KMS-11 (cell line): ENCODE results near the gene SLC40A1.

Experiments used
- H2AFZ ChIP-seq: fragments of 200-600 bp; sonication (generic); 2 replicates; pipeline ENCODE4 v1.6.1; 2016; ENCODE audit warnings: antibody characterized with exemption, mixed run types, low read depth
- H3K27ac ChIP-seq: fragments of 200-600 bp; sonication (generic); 2 replicates; pipeline ENCODE4 v1.6.1; 2016; ENCODE audit warnings: mild to moderate bottlenecking, mixed run types
- H3K27me3 ChIP-seq: fragments of 200-600 bp; sonication (generic); 2 replicates; pipeline ENCODE4 v1.6.1; 2017; ENCODE audit warnings: mild to moderate bottlenecking, low read depth, mixed run types, moderate library complexity; ENCODE audit not compliant: insufficient read depth
- H3K36me3 ChIP-seq: fragments of 200-600 bp; sonication (generic); 2 replicates; pipeline ENCODE4 v1.6.1; 2017; ENCODE audit warnings: mild to moderate bottlenecking, mixed run types; ENCODE audit not compliant: insufficient read depth
- H3K4me1 ChIP-seq: fragments of 200-600 bp; sonication (generic); 2 replicates; pipeline ENCODE4 v1.6.1; 2016; ENCODE audit warnings: mild to moderate bottlenecking, low read depth, mixed run types; ENCODE audit not compliant: poor library complexity, severe bottlenecking
- H3K4me2 ChIP-seq: fragments of 200-600 bp; sonication (generic); 2 replicates; pipeline ENCODE4 v1.7.0; 2016; ENCODE audit warnings: mild to moderate bottlenecking, mixed run types
- H3K4me3 ChIP-seq: fragments of 200-600 bp; sonication (generic); IDR thresholded peaks from 2 replicates; pipeline ENCODE4 v1.6.1; 2017; ENCODE audit warnings: low read depth, low read length, mixed read lengths; ENCODE audit not compliant: insufficient read depth
- H3K79me2 ChIP-seq: fragments of 200-600 bp; sonication (generic); 2 replicates; pipeline ENCODE4 v1.6.1; 2016; ENCODE audit warnings: low read depth, mixed run types; ENCODE audit not compliant: insufficient read depth
- H3K9ac ChIP-seq: fragments of 200-600 bp; sonication (generic); 2 replicates; pipeline ENCODE4 v1.6.1; 2016; ENCODE audit warnings: mild to moderate bottlenecking, mixed run types
- H4K20me1 ChIP-seq: fragments of 200-600 bp; sonication (generic); 2 replicates; pipeline ENCODE4 v1.6.1; 2016; ENCODE audit warnings: mild to moderate bottlenecking, mixed run types; ENCODE audit not compliant: insufficient read depth
- TF ChIP-seq, protein P1 (sequence below): fragments of 200-600 bp; sonication (generic); conservative IDR thresholded peaks from 2 replicates; pipeline ENCODE4 v1.6.1; 2017; ENCODE audit warnings: low read depth, mild to moderate bottlenecking, antibody characterized with exemption, low read length, moderate library complexity, mixed read lengths

Gene SLC40A1

DNA sequence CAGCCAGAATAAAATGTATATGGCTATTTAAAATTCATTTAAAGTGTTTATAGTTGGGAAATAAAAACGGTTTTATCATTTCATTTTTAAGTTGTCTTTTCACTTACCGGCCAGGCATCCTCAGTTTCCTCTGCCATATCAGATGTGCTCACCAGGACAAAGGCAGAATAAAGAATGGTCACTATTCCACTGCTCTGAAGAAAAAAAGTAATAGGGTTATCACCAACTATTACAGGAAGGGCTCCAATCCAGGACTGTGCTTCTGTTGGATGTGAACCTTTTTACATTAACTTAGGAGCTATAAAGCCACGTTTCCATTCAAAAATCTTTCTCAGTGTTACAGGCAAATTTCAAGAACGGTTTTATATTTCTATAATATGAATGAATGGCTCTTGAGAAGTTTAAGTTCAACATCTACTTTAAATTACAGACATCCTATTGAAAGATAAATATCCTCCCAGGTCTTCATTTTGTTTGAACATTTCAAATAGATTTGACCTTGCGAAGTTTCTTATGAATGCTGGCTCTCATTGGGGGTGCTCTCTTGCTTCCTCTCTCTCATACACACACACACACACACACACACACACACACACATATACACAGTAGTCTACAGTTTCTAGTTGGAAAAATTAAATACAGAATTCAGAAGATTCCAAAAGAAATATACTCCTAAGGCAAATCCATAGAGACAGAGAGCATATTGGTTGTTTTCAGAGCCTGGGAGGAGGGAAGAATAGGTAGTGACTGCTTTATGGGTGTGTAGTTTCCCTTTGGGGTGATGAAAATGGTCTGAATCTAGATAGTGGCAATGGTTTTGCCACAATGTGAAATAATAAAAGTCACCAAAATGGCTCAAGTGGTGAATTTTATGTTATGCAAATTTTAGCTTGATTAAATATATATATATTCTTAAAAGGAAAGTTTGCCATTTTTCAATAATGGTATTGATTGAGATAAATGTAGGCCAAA lies 2.9 kb upstream of the SLC40A1 start:
- no peak overlapping the region for H3K4me2 ChIP-seq
- H4K20me1 ChIP-seq = no peaks in the 10 kb centered on the region
- H2AFZ ChIP-seq = no peak overlapping the region
- no peak overlapping the region for H3K4me3 ChIP-seq
- TF ChIP-seq, protein P1, sequence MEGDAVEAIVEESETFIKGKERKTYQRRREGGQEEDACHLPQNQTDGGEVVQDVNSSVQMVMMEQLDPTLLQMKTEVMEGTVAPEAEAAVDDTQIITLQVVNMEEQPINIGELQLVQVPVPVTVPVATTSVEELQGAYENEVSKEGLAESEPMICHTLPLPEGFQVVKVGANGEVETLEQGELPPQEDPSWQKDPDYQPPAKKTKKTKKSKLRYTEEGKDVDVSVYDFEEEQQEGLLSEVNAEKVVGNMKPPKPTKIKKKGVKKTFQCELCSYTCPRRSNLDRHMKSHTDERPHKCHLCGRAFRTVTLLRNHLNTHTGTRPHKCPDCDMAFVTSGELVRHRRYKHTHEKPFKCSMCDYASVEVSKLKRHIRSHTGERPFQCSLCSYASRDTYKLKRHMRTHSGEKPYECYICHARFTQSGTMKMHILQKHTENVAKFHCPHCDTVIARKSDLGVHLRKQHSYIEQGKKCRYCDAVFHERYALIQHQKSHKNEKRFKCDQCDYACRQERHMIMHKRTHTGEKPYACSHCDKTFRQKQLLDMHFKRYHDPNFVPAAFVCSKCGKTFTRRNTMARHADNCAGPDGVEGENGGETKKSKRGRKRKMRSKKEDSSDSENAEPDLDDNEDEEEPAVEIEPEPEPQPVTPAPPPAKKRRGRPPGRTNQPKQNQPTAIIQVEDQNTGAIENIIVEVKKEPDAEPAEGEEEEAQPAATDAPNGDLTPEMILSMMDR = no peak
- H3K27ac ChIP-seq = no peak overlapping the region
- peaks cover 15% of the 10 kb centered on the region for H3K4me1 ChIP-seq
- no peaks in the 10 kb centered on the region for H3K36me3 ChIP-seq
- H3K27me3 ChIP-seq = no peaks in the 10 kb centered on the region
- H3K79me2 ChIP-seq = no peaks in the 10 kb centered on the region
- H3K9ac ChIP-seq = no peak overlapping the region

GRCh38 chr2:189582809-189583192 lies 2.2 kb upstream of the SLC40A1 start:
- Histone ChIP-seq H3K4me3 (no peak overlapping the region), H2AFZ (no peak overlapping the region), H3K9ac (no peak overlapping the region), H3K4me1 (peaks cover 22% of the 10 kb centered on the region), H4K20me1 (no peaks in the 10 kb centered on the region), H3K27ac (no peak overlapping the region), H3K36me3 (no peaks in the 10 kb centered on the region), H3K4me2 (no peak overlapping the region), H3K27me3 (no peaks in the 10 kb centered on the region), H3K79me2 (no peaks in the 10 kb centered on the region)
- TF ChIP-seq, protein P1 = no peak

DNA sequence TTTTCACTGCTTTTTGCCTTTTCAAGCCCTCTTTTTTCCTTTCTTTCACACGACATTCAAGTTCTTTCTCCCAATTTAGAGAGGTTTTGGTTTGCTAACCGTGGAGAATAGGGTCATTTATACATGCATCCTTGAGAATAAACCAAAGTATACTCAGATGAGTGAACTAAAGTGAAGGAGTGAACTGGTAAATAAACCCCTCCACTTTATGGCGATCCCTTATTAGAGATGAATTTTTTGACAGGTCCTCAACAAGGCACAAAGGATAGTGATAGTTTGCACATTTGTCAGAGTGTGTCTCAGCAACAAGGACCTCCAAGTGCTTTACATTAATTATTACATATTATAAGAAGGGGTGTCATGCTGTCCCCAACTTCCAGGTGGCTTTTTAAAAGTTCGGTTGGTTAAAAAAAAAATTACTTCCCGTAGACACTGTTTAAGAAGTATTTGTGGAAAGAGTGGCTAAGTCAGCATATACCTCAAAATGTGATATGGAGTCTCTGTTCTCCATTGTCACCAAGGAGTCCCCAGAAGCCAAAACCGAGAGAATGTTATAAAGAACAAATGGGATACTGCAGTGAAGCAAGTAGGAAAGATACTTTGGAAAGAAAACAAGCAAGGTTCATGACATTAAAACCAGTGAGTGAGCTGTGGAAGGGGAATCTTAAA lies 1.7 kb upstream of the SLC40A1 start:
- no peak overlapping the region for H3K27ac ChIP-seq
- H4K20me1 ChIP-seq = no peaks in the 10 kb centered on the region
- no peak overlapping the region for H3K4me2 ChIP-seq
- no peaks in the 10 kb centered on the region for H3K79me2 ChIP-seq
- H2AFZ ChIP-seq = peak overlapping the region; percentile 92; the same call in 1 of the 2 replicates
- H3K4me3 ChIP-seq = no peak overlapping the region
- no peaks in the 10 kb centered on the region for H3K27me3 ChIP-seq
- H3K36me3 ChIP-seq = no peaks in the 10 kb centered on the region
- H3K4me1 ChIP-seq = peaks cover 22% of the 10 kb centered on the region
- TF ChIP-seq, protein P1 = no peak
- no peak overlapping the region for H3K9ac ChIP-seq

DNA sequence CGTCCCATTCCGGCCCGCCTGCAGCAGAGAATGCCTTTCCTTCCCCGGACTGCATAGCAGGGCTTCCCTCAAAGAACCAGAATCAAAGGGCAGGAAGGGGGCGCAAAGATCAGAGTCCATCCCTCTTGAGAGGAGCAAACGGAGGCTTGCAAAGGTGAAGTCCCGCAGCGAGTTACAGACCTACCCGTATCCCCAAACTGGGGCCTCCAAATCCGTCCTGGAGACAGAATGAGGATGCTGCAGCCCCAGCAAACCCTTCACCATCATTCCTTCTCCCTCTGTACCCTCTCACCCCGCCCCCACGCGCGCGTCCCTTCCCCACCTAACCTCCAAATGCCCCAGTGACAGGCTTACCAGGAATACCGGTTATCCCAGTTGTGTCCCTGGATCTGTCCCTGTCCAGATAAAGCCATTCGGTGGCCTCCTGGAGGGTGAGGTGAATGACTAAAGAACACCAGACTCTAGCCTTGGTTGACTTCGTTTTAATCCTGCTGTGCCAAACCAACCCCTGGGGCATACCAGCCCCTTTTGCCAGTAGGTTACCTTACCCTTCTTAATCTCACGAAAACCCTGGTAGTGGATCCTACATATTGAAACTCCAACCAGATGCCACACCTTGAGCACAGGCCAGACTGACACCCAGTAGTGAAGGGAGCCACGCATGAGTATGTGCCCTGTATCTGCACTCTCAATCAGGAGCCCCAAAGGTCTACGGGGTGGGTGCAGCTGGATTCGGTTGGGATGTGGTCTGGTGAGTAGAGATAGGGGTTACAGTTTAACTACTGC lies 961 bp upstream of the SLC40A1 start:
- no peaks in the 10 kb centered on the region for H3K27me3 ChIP-seq
- H3K9ac ChIP-seq = peak overlapping the region; percentile 79
- no peaks in the 10 kb centered on the region for H3K36me3 ChIP-seq
- H3K4me2 ChIP-seq = peak overlapping the region; percentile 97
- no peaks in the 10 kb centered on the region for H4K20me1 ChIP-seq
- H2AFZ ChIP-seq = peak overlapping the region; percentile 92
- TF ChIP-seq, protein P1 = no peak
- no peaks in the 10 kb centered on the region for H3K79me2 ChIP-seq
- H3K27ac ChIP-seq = peak overlapping the region; percentile 71
- peak overlapping the region; percentile 93 for H3K4me3 ChIP-seq
- peaks cover 22% of the 10 kb centered on the region for H3K4me1 ChIP-seq
